Measurements from ENCODE around the gene KCNH6.
A peak's percentile ranks its signal among the peaks of the same experiment; 100 is the strongest.

KCNH6 gene

GRCh38 chr17:63534816-63535455, 11.8 kb downstream of the KCNH6 start:
- no peak for DNase-seq

DNA sequence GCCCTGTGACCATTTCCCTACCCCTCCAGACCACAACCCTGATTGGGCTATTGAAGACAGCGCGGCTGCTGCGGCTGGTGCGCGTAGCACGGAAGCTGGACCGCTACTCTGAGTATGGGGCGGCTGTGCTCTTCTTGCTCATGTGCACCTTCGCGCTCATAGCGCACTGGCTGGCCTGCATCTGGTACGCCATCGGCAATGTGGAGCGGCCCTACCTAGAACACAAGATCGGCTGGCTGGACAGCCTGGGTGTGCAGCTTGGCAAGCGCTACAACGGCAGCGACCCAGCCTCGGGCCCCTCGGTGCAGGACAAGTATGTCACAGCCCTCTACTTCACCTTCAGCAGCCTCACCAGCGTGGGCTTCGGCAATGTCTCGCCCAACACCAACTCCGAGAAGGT, 12.5 kb downstream of the KCNH6 start:
- no peak for DNase-seq

DNA sequence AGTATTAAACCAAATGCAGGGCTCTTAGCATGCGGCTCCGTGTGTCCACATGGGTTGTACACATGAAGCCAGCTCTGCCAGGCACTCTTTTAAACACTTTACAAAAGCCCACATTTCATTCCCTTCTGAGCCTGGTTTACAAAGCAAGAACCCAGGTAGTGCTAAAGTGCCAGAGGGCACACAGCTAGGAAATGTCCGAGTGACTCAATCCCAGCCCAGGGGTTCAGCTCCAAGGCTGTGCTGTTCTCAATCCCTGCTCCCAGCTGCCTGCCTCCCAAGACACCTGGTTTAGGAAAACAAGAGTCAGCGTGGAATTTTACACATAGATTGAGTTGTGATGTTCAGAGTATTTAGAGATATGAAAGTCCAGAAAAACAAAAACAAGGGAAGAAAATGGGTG, 13.8 kb downstream of the KCNH6 start:
- no peak for DNase-seq

DNA sequence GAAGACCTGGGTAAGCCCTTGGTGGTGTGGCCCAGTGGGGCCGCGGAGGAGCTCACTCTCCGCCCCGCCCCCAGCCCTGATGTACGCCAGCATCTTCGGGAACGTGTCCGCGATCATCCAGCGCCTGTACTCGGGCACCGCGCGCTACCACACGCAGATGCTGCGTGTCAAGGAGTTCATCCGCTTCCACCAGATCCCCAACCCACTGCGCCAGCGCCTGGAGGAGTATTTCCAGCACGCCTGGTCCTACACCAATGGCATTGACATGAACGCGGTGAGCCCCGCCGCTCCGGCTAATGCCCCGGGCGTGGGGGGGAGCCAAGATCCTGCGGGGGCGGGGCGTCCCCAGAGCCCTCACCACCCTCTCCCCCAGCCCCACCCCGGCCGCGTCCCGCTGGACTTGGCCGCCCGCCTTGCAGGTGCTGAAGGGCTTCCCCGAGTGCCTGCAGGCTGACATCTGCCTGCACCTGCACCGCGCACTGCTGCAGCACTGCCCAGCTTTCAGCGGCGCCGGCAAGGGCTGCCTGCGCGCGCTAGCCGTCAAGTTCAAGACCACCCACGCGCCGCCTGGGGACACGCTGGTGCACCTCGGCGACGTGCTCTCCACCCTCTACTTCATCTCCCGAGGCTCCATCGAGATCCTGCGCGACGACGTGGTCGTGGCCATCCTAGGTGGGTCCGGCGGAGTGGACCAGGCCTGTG, 15.0 kb downstream of the KCNH6 start:
- no peak for DNase-seq

GRCh38 chr17:63538693-63539595, 15.8 kb downstream of the KCNH6 start:
- no peak for DNase-seq

GRCh38 chr17:63540590-63540989, 17.4 kb downstream of the KCNH6 start:
- DNase-seq: no peak

GRCh38 chr17:63542218-63542545, 19.0 kb downstream of the KCNH6 start:
- no peak for DNase-seq

DNA sequence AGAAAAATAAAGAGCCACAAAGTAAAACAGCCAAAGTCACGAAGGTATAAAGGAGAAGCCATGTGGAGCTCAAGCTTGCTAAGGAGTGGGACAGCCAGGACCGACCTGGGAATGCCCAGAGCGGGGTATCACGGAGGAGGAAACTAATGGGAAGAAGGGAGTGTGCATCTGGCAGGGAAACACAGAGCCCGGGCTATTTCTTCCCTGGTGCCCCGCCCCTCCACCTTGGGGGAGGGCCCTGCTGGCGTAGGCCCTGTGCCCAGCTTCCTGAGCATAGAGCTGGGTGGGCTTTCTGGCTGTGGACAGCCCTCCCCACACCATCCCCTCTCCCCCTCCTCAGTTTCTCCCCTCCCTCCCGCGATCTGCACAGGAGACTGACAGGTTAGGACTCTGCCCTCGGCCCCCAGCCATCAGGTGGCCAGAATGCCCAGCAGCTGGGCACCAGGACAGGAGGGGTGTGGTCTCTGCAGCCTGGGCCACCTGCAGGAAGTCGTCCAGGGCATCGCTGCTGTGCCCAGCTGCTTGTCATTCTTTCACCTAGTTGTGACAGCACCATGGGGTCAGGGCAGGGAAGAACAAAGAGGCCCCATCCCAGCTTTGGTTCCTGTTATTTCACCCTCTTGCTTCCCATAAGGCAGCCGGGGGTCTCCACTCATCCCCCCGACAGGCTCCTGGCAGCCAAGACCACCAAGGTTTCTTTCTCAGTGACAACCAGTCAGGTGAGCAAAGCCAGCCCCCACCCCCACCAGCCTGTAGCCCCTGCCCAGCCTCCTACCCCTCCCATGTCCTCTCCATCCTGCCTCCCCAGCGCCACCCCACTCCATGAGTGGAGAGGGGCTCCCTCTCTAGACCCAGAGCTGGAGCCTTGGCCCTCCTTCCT, 20.0 kb downstream of the KCNH6 start:
- no peak for DNase-seq

DNA sequence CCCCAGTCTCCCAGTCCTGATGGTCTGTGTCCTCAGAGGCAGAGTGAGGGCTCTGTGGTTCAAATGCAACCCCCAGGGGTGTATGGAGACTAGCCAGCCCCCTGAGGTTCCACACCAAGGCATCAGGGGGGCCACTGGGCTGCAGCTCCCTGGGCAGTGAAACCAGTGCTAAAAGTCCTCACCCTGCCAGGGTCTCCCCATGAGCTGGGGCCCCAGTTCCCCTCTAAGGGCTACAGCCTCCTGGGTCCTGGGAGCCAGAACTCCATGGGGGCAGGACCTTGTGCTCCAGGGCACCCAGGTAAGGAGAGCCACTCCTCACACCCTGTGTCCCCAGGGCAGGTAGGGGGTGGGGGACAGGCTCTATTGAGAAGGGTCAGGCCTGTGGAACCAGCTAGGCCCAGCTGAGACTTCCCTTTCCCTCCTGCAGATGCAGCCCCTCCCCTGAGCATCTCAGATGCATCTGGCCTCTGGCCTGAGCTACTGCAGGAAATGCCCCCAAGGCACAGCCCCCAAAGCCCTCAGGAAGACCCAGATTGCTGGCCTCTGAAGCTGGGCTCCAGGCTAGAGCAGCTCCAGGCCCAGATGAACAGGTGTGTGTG, 20.8 kb downstream of the KCNH6 start:
- no peak for DNase-seq

DNA sequence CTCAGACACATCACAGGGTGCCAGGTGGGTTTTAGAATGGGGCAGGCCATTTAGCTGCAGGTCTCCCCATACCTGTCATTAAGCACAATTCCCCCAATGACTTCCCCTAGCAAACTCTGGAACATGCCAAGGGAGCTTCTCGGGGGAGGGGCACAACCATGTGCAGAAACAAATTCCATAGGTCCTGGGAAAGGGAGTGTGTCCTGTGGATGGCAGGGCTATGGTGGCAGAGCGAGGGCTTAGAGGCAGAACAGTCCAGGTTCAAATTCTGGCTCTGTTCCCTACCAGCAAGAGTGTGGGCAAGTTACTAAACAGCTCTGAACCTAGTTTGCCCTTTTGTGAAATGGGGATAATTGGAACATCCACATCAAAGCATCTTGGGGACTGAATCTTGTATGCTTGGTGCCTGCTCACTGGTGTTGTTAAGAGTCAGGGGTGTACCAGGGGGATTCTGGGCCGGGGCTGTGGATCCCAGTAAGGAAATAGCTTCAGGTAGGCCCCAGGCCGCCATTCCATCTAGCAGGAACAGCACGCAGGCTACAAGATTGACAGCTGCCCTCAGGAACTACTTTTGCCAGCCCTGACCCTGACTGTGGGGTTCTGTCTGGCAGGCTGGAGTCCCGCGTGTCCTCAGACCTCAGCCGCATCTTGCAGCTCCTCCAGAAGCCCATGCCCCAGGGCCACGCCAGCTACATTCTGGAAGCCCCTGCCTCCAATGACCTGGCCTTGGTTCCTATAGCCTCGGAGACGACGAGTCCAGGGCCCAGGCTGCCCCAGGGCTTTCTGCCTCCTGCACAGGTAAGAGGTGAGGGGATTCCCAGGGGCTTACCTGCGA, 21.5 kb downstream of the KCNH6 start:
- DNase-seq: no peak

- no peak for DNase-seq
These were observed 23.3 kb downstream of the KCNH6 start for GRCh38 chr17:63546308-63547082.

DNA sequence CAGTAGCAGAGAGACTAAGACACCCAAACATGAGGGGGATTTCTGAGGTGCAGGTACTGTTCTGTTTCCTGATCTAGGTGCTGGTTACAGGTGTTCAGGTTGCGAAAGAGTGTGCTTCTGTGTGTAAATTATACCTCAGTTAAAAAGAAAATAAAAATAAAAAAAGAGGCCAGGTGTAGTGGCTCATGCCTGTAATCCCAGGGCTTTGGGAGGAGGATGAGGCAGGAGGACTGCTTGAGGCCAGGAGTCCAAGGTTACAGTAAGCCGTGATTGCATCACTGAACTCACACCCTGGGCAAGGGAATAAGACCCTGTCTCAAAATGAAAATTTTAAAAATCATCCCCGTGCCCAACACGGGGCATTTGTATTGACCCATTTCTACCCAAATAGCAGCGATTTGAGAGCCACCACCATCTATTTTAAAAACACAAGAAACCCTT, 23.9 kb downstream of the KCNH6 start:
- no peak for DNase-seq

DNA sequence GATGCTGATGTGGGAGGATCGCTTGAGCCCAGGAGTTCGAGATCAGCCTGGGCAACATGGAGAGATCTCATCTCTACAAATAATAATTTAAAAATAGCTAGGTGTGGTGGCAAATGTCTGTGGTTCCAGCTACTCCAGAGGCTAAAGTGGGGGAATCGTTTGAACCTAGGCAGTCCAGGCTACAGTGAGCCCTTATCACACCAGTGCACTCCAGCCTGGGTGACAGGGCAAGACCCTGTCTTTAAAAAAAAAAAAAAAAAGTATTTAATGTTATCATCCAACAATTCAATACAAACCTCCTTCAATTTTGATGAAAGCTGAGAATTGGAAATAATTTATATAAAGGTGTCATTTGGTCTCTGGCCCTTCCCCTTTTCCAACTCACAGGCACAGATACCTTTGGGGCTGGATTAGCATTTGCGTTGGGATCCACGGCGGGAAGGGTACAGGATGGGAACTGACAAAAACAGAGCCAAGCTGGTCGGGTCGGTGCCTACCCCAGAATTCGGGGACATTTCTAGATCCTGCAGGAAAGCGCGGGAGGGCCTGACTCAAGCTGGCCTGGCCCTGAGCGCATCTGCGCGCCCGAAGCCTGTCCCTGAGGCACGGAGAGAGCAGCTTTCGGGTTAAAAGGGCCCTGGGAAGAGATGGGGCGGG, 26.3 kb downstream of the KCNH6 start:
- no peak for DNase-seq

DNA sequence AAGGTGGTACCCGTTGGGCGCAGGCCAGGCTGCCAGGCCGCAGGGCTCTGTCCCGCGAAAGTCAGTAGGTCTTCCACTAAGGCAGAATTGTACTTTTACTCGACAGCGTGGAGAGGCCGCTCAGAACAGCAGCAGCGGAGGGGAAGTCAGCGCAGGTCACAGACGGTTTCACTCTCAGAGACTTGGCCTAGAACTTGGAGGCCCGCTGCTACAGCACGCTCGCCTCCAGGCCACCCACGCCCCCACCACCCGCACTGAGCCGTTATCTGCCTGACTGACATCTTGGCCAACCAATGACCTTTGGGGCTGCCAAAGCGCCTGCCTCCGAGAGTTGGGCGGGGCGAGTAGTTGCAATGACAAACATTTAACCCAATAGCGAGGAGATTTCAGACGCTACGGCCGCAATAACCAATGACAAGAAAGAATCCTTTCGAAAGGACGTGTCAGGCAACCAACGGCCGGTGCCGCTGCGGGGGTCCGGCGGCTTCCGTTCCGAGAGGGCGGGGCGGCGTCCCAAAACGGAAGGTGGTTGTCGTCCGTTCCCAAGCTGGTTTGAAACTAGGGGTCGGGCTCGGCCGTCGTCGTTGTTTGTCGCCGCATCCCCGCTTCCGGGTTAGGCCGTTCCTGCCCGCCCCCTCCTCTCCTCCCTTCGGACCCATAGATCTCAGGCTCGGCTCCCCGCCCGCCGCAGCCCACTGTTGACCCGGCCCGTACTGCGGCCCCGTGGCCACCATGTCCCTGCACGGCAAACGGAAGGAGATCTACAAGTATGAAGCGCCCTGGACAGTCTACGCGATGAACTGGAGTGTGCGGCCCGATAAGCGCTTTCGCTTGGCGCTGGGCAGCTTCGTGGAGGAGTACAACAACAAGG, 27.0 kb downstream of the KCNH6 start, which contains the start of gene DCAF7:
Gene DCAF7, plus strand, starts transcription at position 532 of the 871 bp plus-strand sequence. Its CDS starts 201 bp downstream, at position 733.
- peak; percentile 100 for DNase-seq

- DNase-seq: no peak
These were observed 27.9 kb downstream of the KCNH6 start for GRCh38 chr17:63550817-63551639.

DNA sequence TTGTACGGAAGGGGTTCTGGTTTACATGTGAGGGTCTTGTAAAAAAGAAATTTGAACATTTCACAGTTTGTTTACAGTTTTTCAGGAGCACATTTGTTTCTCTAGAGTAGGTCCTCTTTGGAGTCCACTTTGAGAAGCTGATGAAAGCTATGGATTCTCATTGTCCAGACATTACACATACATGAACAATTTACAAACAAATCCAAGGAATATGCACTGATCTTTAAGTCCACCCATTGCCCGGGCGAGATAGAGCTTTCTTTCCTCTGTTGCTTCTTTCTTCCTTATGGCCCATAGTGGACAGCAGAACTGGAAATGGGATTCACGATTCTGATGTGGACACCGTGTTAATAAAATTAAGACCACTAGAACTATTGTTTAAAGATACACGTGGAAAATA, 29.1 kb downstream of the KCNH6 start:
- DNase-seq: no peak

DNA sequence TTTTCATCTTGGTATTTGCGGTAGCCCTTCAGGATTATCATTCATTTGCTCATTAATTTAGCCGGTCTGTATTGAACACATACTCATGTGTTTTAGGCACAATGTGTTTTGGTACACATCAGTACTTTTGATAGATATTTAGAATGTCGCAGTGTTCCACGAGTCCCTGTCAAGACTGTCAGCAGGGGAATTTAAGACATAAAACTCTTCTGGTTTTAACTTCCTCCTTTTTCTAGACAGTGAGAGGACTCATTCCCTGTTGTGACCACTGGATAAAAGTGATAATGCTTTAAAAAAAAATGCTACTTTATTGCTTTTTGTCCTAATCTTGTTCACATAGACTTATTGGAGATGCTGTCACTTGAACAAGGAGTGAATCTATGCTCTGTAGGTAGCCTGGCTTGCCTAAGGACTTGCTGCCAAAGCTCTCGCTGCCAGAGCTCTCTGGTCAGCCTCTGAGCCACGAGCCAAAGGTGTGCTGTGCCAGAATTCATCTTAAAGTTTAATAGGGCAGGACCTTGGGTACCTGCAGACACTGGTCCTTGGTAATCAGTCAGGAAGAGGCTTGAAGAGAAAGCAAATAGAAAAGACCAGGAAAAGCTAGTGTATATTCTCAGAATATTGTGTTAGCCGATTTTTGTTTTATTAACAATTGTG, 32.5 kb downstream of the KCNH6 start:
- DNase-seq: no peak
